SK-N-MC (cell line): ENCODE data around the gene ADAM17.
A peak's percentile ranks its signal among the peaks of the same experiment; 100 is the strongest.
"Not testable (repeated sequence)": the region's sequence is repeated elsewhere in the genome, so short reads cannot be mapped to it uniquely, and the experiment has no call there.

Experiments used
- DNase-seq: peaks from one replicate; pipeline ENCODE4 v3.0.0-alpha.2; 2011; ENCODE audit warnings: low read depth, low spot score
- H3K27ac ChIP-seq: fragments of 200-600 bp; sonication (generic); 2 replicates; pipeline ENCODE4 v1.5.1; 2016; ENCODE audit warnings: mixed run types
- H3K36me3 ChIP-seq: fragments of 200-600 bp; sonication (generic); 2 replicates; pipeline ENCODE4 v1.6.1; 2017; ENCODE audit warnings: antibody characterized with exemption, low read length, mixed read lengths; ENCODE audit not compliant: insufficient read depth
- H3K4me3 ChIP-seq: fragments of 200-600 bp; sonication (generic); 2 replicates; pipeline ENCODE4 v1.5.1; 2016
- H3K9ac ChIP-seq: fragments of 200-600 bp; sonication (generic); 2 replicates; pipeline ENCODE4 v1.8.0; 2017; ENCODE audit warnings: mixed run types, mixed read lengths; ENCODE audit not compliant: insufficient read length
- H3K9me3 ChIP-seq: fragments of 200-600 bp; sonication (generic); 2 replicates; pipeline ENCODE4 v1.6.1; 2017; ENCODE audit warnings: low read depth, mild to moderate bottlenecking, antibody characterized with exemption, low read length, moderate library complexity, mixed read lengths
- EZH2 ChIP-seq: fragments of 200-600 bp; sonication (generic); IDR thresholded peaks from one replicate; pipeline ENCODE4 v1.6.1; 2017; ENCODE audit warnings: antibody characterized with exemption
- FOXP2 ChIP-seq: optimal IDR thresholded peaks from 2 replicates; pipeline ENCODE3; 2011; ENCODE audit warnings: mild to moderate bottlenecking, moderate library complexity; ENCODE audit not compliant: insufficient read depth; ENCODE audit errors: extremely low read length, control extremely low read depth
- POLR2AphosphoS5 ChIP-seq: IDR thresholded peaks from 2 replicates; pipeline ENCODE4 v1.6.1; 2012; ENCODE audit warnings: mild to moderate bottlenecking, low read depth, low read length, borderline replicate concordance

The ADAM17 gene

DNA sequence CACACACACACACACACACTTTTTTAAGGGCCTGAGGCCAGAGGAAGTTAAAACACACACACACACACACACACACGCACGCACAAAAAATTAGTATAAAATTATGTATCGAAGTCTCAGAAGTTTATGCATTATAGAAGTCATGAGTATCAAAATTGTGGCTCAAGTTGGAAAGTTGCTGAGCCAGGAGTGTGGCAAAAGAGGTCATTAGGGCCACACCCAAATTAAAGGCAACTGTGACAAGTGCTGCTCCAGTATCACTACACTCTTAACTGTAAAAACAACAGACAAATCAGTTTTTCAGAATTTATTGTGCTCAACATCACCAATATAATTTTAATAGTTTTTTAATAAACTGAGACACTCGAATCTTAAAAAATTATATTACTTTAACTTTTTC is 38.3 kb upstream of the ADAM17 start:
- no peak overlapping the region; the same call in 1 of the 2 replicates for H3K27ac ChIP-seq

DNA sequence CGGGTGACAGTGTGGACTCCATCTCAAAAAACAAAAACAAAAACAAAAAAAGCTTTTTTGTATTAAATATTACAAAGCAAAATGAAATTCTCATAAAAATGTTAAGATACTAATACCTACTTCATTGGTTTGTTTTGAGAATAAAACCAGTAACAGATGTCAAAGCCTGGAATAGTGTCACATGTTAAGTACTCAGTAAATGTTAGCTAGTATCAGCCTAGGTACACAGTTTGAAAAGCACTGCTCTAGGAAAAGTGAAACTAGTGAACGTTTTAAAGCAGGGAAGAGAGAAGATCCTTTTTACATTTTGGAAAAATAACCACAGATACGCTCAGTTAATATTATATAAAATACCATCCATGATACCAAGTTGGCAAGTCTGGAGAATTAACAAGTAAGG is 37.1 kb upstream of the ADAM17 start:
- peaks cover 54% of the 10 kb centered on the region for H3K36me3 ChIP-seq
- TF ChIP-seq FOXP2 (no peak), POLR2AphosphoS5 (no peak)
- H3K27ac ChIP-seq: 0 out of 2 replicates have a peak overlapping the region, but pooled peaks have one; percentile 18
- DNase-seq: no peak
- no peak overlapping the region for H3K4me3 ChIP-seq
- no peaks in the 10 kb centered on the region for H3K9me3 ChIP-seq
- H3K9ac ChIP-seq: no peak overlapping the region

More for the DNA sequence above, 38.3 kb upstream of the ADAM17 start:
- Histone ChIP-seq H3K9me3 (no peaks in the 10 kb centered on the region), H3K9ac (no peak overlapping the region), H3K36me3 (peaks cover 51% of the 10 kb centered on the region), H3K4me3 (no peak overlapping the region)
- no peak for DNase-seq
- no peak for TF ChIP-seq FOXP2
- no peak for TF ChIP-seq POLR2AphosphoS5
- TF ChIP-seq EZH2: no peak

DNA sequence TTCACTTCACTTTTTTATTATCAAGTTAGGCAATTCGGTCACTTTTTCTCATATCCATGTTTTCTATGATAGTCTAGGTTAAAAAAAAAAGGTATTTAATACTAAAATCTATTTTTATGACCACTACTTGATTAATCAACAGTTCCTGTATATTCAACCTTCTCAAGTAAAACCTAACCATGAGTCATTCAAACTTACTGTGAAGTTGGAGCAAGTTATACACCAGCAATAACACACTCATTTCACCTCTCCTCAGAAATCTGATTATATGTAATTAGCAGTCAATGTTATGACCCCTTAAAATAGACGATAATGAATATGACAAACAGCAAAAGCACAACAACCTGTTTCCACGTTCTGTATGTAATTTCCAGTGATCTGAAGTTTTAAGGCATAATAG is 35.0 kb upstream of the ADAM17 start:
- no peak overlapping the region for H3K9ac ChIP-seq
- H3K4me3 ChIP-seq: no peak overlapping the region
- peaks cover 74% of the 10 kb centered on the region for H3K36me3 ChIP-seq
- H3K9me3 ChIP-seq: no peaks in the 10 kb centered on the region
- H3K27ac ChIP-seq: no peak overlapping the region
- no peak for TF ChIP-seq POLR2AphosphoS5
- TF ChIP-seq EZH2: no peak
- no peak for DNase-seq

DNA sequence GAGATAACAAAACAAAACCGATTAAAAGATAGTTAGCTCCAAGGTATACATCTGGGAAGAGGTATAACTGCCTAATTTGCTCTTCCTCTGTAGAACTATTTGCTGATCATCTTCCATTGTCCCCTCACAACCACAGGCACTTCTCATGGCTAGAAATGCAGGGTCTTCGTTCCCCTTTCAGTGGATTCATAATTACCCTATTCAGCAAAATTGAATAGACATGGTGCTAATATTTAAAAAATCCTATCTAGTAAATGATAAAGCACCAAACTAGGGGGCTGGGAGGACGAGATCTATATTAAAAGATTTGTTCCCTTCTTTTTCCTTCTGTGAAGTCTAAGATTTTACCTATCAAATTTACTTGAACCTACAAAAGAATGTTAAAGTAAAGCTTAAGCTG is 30.8 kb upstream of the ADAM17 start:
- H3K27ac ChIP-seq: no peak overlapping the region
- no peak for DNase-seq
- H3K9me3 ChIP-seq: no peaks in the 10 kb centered on the region
- H3K36me3 ChIP-seq: peaks cover 81% of the 10 kb centered on the region
- no peak overlapping the region for H3K9ac ChIP-seq
- H3K4me3 ChIP-seq: no peak overlapping the region
- TF ChIP-seq EZH2 (no peak), FOXP2 (no peak), POLR2AphosphoS5 (no peak)

DNA sequence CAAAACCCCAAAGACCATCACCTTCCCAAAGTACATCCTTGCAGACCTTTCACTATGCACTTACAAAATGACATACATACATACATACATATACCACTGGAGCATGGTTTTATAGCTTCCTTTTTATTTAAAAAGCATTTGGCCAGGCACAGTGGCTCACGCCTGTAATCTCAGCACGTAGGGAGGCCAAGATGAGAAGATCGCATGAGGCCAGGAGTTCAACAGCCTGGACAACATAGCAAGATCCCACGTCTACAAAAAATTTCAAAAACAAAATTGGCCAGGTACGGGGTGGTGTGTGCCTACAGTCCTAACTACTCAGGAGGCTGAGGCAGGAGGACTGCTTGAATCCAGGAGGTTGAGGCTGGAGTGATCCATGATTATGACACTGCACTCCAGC is 29.9 kb upstream of the ADAM17 start:
- Histone ChIP-seq H3K36me3 (peaks cover 75% of the 10 kb centered on the region), H3K9ac (no peak overlapping the region), H3K9me3 (no peaks in the 10 kb centered on the region), H3K4me3 (no peak overlapping the region), H3K27ac (no peak overlapping the region)
- DNase-seq: no peak
- TF ChIP-seq FOXP2: no peak
- TF ChIP-seq EZH2: no peak
- no peak for TF ChIP-seq POLR2AphosphoS5

DNA sequence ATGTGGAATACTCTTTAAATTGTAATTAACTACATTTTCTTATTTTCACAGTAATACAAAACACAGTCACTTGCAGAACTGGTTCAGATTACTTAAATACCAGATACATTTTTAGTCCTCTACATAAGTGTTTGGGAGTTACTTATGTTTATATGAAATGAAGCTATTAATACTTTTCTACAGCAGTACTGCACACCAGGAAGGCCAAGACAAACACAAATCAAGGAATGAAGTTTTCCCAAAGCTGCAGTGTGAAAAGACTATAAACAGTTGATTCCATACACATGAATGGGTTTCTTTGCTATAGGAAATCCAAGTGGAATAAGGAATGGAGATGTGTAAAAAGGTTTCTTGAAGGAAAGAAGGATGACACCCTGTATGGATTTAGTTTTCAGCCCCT is 29.3 kb upstream of the ADAM17 start:
- not testable (repeated sequence) for DNase-seq, H3K4me3 ChIP-seq, H3K9me3 ChIP-seq, H3K9ac ChIP-seq, H3K27ac ChIP-seq
- peaks cover 69% of the 10 kb centered on the region for H3K36me3 ChIP-seq

DNA sequence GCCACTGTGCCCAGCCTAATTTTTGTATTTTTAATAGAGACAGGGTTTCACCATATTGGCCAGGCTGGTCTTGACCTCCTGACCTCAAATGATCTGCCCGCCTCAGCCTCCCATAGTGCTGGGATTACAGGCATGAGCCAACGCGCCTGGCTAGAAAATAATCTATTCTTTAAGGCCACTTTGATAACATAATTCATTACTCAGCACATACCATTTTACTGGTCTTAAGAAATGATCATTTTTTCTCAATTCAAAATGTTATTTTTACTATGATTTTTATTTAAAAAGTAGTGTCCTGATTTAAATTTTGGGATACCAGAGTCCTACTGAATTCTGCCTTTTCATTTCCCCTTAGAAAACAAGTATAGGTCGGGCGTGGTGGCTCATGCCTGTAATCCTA is 27.0 kb upstream of the ADAM17 start:
- peaks cover 46% of the 10 kb centered on the region for H3K36me3 ChIP-seq
- TF ChIP-seq EZH2 (no peak), FOXP2 (no peak), POLR2AphosphoS5 (no peak)
- no peaks in the 10 kb centered on the region for H3K9me3 ChIP-seq
- H3K9ac ChIP-seq: no peak overlapping the region
- H3K4me3 ChIP-seq: no peak overlapping the region
- H3K27ac ChIP-seq: no peak overlapping the region
- DNase-seq: no peak

DNA sequence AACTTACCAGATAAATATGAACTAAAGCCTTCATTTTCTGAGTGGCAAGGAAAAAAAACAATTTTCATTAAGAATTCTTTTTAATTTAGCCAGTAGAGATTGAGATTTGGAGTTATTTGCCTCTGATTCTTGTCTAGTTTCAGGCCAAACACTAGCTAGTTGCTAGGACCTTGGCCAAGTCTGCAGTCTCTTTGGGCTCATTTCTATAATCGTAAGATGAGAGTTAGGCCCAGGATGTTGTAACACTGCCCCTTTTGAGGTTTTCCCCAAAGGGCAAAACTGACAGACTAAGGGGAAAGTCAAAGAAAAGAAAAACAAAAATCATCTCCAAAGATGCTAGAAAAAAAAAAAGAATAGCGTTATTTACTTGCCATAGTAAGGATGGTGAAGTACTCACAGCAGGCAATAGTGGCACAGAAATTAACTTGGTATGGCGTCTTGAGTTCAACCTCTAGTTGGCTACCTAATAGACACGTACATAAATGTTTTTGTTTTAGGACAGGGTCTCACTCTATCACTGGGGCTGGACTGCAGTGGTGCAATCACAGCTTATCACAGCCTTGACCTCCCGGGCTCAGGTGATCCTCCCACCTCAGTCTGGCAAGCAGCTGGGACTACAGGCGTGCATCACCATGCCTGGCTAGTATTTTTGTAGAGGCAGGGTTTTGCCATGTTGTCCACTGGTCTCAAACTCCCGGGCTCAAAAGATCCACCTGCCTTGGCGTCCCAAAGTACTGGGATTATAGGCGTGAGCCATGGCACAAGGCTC is 23.0 kb upstream of the ADAM17 start:
- no peaks in the 10 kb centered on the region for H3K9me3 ChIP-seq
- peaks cover 9% of the 10 kb centered on the region for H3K36me3 ChIP-seq
- no peak for DNase-seq
- no peak overlapping the region for H3K27ac ChIP-seq
- TF ChIP-seq FOXP2 (no peak), POLR2AphosphoS5 (no peak), EZH2 (no peak)
- no peak overlapping the region for H3K9ac ChIP-seq
- no peak overlapping the region for H3K4me3 ChIP-seq

DNA sequence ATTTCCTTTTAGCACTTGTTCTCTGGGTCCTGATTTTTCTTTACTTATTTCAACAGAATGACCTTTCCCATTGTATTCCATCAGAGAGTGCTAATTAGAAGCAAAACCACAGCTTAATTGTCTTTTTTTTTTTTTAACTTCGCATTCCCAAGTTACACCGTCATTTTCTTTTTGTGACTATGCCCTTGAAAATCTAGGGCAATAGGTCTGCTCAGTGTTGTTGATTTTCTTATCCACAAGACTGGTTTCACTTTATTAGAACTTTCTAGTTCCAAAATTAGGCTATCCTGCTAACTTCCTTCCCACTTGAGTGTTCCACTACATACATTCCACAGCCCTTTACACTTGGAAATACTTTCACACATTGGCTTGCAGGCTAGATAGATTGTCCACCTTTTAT is 18.7 kb upstream of the ADAM17 start:
- no peak overlapping the region for H3K4me3 ChIP-seq
- H3K27ac ChIP-seq: no peak overlapping the region
- H3K9me3 ChIP-seq: no peaks in the 10 kb centered on the region
- H3K36me3 ChIP-seq: no peaks in the 10 kb centered on the region
- H3K9ac ChIP-seq: no peak overlapping the region
- TF ChIP-seq FOXP2 (no peak), EZH2 (no peak), POLR2AphosphoS5 (no peak)
- no peak for DNase-seq
